Measurements from ENCODE around the gene ATRIP. TPM values are rescaled to one million over a fixed set of nuclear protein-coding genes. Genes with fewer than 3 reads are reported as not detected.
A peak's percentile ranks its signal among the peaks of the same experiment; 100 is the strongest.

Gene ATRIP
- total RNA-seq, 1 experiment from 2014 or later: 11.9 TPM

DNA sequence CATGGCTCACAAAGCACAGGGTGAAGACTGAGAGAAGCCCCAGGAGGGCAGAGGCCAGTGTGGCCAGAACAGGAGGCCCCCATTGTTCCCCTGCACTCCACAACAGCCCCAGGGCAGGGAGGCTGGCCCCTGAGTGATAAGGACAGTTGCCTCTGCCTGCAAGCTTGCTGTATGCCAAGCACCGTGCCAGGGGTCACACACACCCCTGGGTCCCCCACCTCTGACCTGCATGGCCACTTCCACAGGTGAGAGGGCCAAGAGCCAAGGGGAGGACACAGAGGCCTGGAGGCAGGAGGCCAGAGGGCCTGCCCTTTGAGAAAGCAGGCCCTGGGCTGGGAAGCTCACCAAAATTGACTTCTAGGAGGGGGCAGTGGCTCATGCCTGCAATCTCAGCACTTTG, 23.7 kb downstream of the ATRIP start:
- no peaks in the 10 kb centered on the region for H3K27me3 ChIP-seq (ENCODE audit: control insufficient read depth, insufficient read depth, low read length)
- ATAC-seq: no peak
- no peaks in the 10 kb centered on the region for H3K9me3 ChIP-seq (ENCODE audit: control insufficient read depth, insufficient read depth, low read depth, low read length)
- H3K4me3 ChIP-seq (ENCODE audit: low read depth in 2 of 2, low read length in 2 of 2): no peak overlapping the region
- intact Hi-C loops (cut with micrococcal nuclease; ENCODE audit: unreplicated experiment) (no loop called here), in situ Hi-C loops (cut with HindIII; ENCODE audit: low pct_unique_long_range_greater_than_20kb, low sequenced_read_pairs) (no loop called here)
- POLR2A ChIA-PET: no interaction called here
- H3K27ac ChIP-seq (ENCODE audit: low read length): no peak overlapping the region
- H3K4me1 ChIP-seq (ENCODE audit: control insufficient read depth, insufficient read depth, low read length): peaks cover 13% of the 10 kb centered on the region
- no TSS peak for BruUV-seq (replicated peaks)
- no peak for DNase-seq (ENCODE audit: low read depth, low spot score)
- H3K36me3 ChIP-seq (ENCODE audit: control insufficient read depth, insufficient read depth, low read length): no peaks in the 10 kb centered on the region; the same call in 1 of the 2 replicates
- CTCF ChIA-PET: no interaction called here
- no peak for TF ChIP-seq POLR2AphosphoS5 (IDR thresholded peaks at IDR 0.05; ENCODE audit: low read depth, low read length)
- TF ChIP-seq, protein P1, sequence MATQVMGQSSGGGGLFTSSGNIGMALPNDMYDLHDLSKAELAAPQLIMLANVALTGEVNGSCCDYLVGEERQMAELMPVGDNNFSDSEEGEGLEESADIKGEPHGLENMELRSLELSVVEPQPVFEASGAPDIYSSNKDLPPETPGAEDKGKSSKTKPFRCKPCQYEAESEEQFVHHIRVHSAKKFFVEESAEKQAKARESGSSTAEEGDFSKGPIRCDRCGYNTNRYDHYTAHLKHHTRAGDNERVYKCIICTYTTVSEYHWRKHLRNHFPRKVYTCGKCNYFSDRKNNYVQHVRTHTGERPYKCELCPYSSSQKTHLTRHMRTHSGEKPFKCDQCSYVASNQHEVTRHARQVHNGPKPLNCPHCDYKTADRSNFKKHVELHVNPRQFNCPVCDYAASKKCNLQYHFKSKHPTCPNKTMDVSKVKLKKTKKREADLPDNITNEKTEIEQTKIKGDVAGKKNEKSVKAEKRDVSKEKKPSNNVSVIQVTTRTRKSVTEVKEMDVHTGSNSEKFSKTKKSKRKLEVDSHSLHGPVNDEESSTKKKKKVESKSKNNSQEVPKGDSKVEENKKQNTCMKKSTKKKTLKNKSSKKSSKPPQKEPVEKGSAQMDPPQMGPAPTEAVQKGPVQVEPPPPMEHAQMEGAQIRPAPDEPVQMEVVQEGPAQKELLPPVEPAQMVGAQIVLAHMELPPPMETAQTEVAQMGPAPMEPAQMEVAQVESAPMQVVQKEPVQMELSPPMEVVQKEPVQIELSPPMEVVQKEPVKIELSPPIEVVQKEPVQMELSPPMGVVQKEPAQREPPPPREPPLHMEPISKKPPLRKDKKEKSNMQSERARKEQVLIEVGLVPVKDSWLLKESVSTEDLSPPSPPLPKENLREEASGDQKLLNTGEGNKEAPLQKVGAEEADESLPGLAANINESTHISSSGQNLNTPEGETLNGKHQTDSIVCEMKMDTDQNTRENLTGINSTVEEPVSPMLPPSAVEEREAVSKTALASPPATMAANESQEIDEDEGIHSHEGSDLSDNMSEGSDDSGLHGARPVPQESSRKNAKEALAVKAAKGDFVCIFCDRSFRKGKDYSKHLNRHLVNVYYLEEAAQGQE (IDR thresholded peaks at IDR 0.05; ENCODE audit: insufficient read depth in 1 of 2, low read depth in 2 of 2, low read length in 1 of 2): no peak
- no peak for TF ChIP-seq SIN3A (IDR thresholded peaks at IDR 0.05; ENCODE audit: borderline replicate concordance, insufficient read depth, low read depth, low read length)
- TF ChIP-seq, protein P2, sequence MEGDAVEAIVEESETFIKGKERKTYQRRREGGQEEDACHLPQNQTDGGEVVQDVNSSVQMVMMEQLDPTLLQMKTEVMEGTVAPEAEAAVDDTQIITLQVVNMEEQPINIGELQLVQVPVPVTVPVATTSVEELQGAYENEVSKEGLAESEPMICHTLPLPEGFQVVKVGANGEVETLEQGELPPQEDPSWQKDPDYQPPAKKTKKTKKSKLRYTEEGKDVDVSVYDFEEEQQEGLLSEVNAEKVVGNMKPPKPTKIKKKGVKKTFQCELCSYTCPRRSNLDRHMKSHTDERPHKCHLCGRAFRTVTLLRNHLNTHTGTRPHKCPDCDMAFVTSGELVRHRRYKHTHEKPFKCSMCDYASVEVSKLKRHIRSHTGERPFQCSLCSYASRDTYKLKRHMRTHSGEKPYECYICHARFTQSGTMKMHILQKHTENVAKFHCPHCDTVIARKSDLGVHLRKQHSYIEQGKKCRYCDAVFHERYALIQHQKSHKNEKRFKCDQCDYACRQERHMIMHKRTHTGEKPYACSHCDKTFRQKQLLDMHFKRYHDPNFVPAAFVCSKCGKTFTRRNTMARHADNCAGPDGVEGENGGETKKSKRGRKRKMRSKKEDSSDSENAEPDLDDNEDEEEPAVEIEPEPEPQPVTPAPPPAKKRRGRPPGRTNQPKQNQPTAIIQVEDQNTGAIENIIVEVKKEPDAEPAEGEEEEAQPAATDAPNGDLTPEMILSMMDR (IDR thresholded peaks at IDR 0.05): no peak
- no peak for TF ChIP-seq TCF7L2 (IDR thresholded peaks at IDR 0.05; ENCODE audit: low read depth, low read length)

DNA sequence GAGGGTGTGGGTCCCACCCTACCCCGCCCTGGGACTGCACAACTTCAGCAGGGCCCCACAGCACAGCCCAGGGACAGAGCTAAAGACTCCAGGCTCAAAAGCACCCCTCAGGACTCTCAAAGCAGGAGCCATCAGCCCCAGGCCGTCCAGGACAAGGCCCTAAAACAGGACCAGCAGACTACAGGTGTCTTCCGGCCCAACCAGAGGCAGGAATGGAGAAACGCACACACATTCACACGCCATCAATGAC, 26.1 kb downstream of the ATRIP start:
- no peaks in the 10 kb centered on the region for H3K36me3 ChIP-seq (ENCODE audit: control insufficient read depth, insufficient read depth, low read length)
- in situ Hi-C loops (cut with HindIII; ENCODE audit: low pct_unique_long_range_greater_than_20kb, low sequenced_read_pairs) (no loop called here), intact Hi-C loops (cut with micrococcal nuclease; ENCODE audit: unreplicated experiment) (no loop called here)
- ATAC-seq: peak; percentile 64
- peak overlapping the region; percentile 53 to 79 for H3K4me3 ChIP-seq (ENCODE audit: low read depth in 2 of 2, low read length in 2 of 2)
- H3K9me3 ChIP-seq (ENCODE audit: control insufficient read depth, insufficient read depth, low read depth, low read length): no peaks in the 10 kb centered on the region
- H3K27ac ChIP-seq (ENCODE audit: low read length): peak overlapping the region; percentile 83
- no peak for DNase-seq (ENCODE audit: low read depth, low spot score)
- H3K4me1 ChIP-seq (ENCODE audit: control insufficient read depth, insufficient read depth, low read length): peaks cover 7% of the 10 kb centered on the region
- ChIA-PET POLR2A (interaction anchor here (0.6 kb wide), 1 partner anchor 787 kb away, joined by 3 read pairs; no protein-coding TSS in a partner anchor), CTCF (interaction anchor here (0.9 to 1.1 kb wide), 2 partner anchors 35 to 36 kb away, joined by 4 to 5 read pairs; no protein-coding TSS in a partner anchor)
- H3K27me3 ChIP-seq (ENCODE audit: control insufficient read depth, insufficient read depth, low read length): no peaks in the 10 kb centered on the region
- TF ChIP-seq, protein P2 (IDR thresholded peaks at IDR 0.05): no peak
- TF ChIP-seq TCF7L2 (IDR thresholded peaks at IDR 0.05; ENCODE audit: low read depth, low read length) (no peak), POLR2AphosphoS5 (IDR thresholded peaks at IDR 0.05; ENCODE audit: low read depth, low read length) (no peak), SIN3A (IDR thresholded peaks at IDR 0.05; ENCODE audit: borderline replicate concordance, insufficient read depth, low read depth, low read length) (no peak)
- TF ChIP-seq, protein P1 (IDR thresholded peaks at IDR 0.05; ENCODE audit: insufficient read depth in 1 of 2, low read depth in 2 of 2, low read length in 1 of 2): no peak
- BruUV-seq (replicated peaks): TSS peak; percentile 90

All from Panc1 (cell line).